Thymus (tissue), 11 donors: ENCODE measurements around the gene MBOAT2. TPM values are rescaled to one million over a fixed set of nuclear protein-coding genes. Genes with fewer than 3 reads are reported as not detected.
"Not testable (repeated sequence)": the region's sequence is repeated elsewhere in the genome, so short reads cannot be mapped to it uniquely, and the experiment has no call there.

Source experiments
- DNase-seq, 9 donors: peaks; one replicate each; pipeline ENCODE4 v3.0.0-alpha.2; 2013; ENCODE audit warnings: low spot score in 9 of 9, low read depth in 6 of 9, missing footprints in 1 of 9
- H3K27ac ChIP-seq, 2 donors: one replicate each; pipeline ENCODE4 v1.5.1; 2013; ENCODE audit warnings: control low read depth in 1 of 2, low read depth in 1 of 2, low read length in 1 of 2, mild to moderate bottlenecking in 1 of 2, moderate library complexity in 1 of 2
- H3K27me3 ChIP-seq, 2 donors: one replicate each; pipeline ENCODE4 v1.5.1; 2013; ENCODE audit warnings: low read length in 1 of 2; ENCODE audit not compliant: control insufficient read depth in 2 of 2, insufficient read depth in 1 of 2
- H3K36me3 ChIP-seq, 2 donors: one replicate each; pipeline ENCODE4 v1.5.1; 2013; ENCODE audit warnings: low read length in 1 of 2, mild to moderate bottlenecking in 1 of 2, moderate library complexity in 1 of 2; ENCODE audit not compliant: control insufficient read depth in 2 of 2, insufficient read depth in 2 of 2
- H3K4me1 ChIP-seq, 2 donors: one replicate each; pipeline ENCODE4 v1.5.1; 2013; ENCODE audit warnings: low read length in 2 of 2; ENCODE audit not compliant: control insufficient read depth in 2 of 2, insufficient read depth in 2 of 2
- H3K4me3 ChIP-seq, 2 donors: one replicate each; pipeline ENCODE4 v1.5.1; 2013; ENCODE audit warnings: low read length in 2 of 2, control low read depth in 1 of 2, mild to moderate bottlenecking in 1 of 2
- H3K9me3 ChIP-seq, 2 donors: one replicate each; pipeline ENCODE4 v1.5.1; 2013; ENCODE audit warnings: low read length in 1 of 2, mild to moderate bottlenecking in 1 of 2; ENCODE audit not compliant: control insufficient read depth in 2 of 2, insufficient read depth in 1 of 2
- WGBS: extraction: QIAGEN DNeasy Blood & Tissue Kit; methylation state at CpG from one replicate; pipeline ENCODE4 v1.1.7; 2013; 5-methylcytosine and 5-hydroxymethylcytosine counted together
- polyA plus RNA-seq: library from polyadenylated mRNA; stranded (reverse); fragments of 200-250 nt; gene quantifications from one replicate; pipeline ENCODE4 v1.2.3, GENCODE V29; 2013
- total RNA-seq: library from RNA; stranded (reverse); fragments of 120-200 nt; gene quantifications from one replicate; pipeline ENCODE4 v1.2.4, GENCODE V29; 2013
- donor health status: healthy.

The MBOAT2 gene
- total and polyA plus RNA-seq, 2 donors, result 6.0 to 17.2 TPM

GRCh38 chr2:8932702-8933101 is 70.8 kb downstream of the MBOAT2 start:
- no peaks in the 10 kb centered on the region for H3K4me1 ChIP-seq
- no peaks in the 10 kb centered on the region for H3K27me3 ChIP-seq
- H3K9me3 ChIP-seq, result no peaks in the 10 kb centered on the region
- 93% methylated on average over 2 of the region's 2 CpGs for WGBS
- no peak overlapping the region for H3K27ac ChIP-seq
- H3K4me3 ChIP-seq, result no peak overlapping the region
- no peaks in the 10 kb centered on the region for H3K36me3 ChIP-seq
- DNase-seq, result no peak

- H3K27ac ChIP-seq, DNase-seq, H3K9me3 ChIP-seq, H3K36me3 ChIP-seq, H3K27me3 ChIP-seq, H3K4me3 ChIP-seq, H3K4me1 ChIP-seq: not testable (repeated sequence)
- WGBS, result over 99% methylated on average over 5 of the region's 5 CpGs
Observed at GRCh38 chr2:8930185-8930584, 73.3 kb downstream of the MBOAT2 start.

GRCh38 chr2:8929128-8929527 is 74.4 kb downstream of the MBOAT2 start:
- no peak overlapping the region for H3K27ac ChIP-seq
- no peaks in the 10 kb centered on the region for H3K9me3 ChIP-seq
- 97% methylated on average over 3 of the region's 3 CpGs for WGBS
- DNase-seq, result no peak
- H3K4me1 ChIP-seq, result no peaks in the 10 kb centered on the region
- H3K27me3 ChIP-seq, result no peaks in the 10 kb centered on the region
- no peaks in the 10 kb centered on the region for H3K36me3 ChIP-seq
- no peak overlapping the region for H3K4me3 ChIP-seq

GRCh38 chr2:8927510-8928455 is 75.7 kb downstream of the MBOAT2 start:
- Histone ChIP-seq H3K9me3 (no peaks in the 10 kb centered on the region), H3K4me3 (no peak overlapping the region), H3K36me3 (no peaks in the 10 kb centered on the region), H3K27ac (no peak overlapping the region), H3K27me3 (no peaks in the 10 kb centered on the region), H3K4me1 (no peaks in the 10 kb centered on the region)
- DNase-seq, result no peak
- WGBS, result 97% methylated on average over 17 of the region's 17 CpGs

GRCh38 chr2:8926356-8926755 is 77.1 kb downstream of the MBOAT2 start:
- DNase-seq, result no peak
- no peaks in the 10 kb centered on the region for H3K4me1 ChIP-seq
- H3K4me3 ChIP-seq, result no peak overlapping the region
- no peaks in the 10 kb centered on the region for H3K36me3 ChIP-seq
- 96% methylated on average over 8 of the region's 8 CpGs for WGBS
- no peaks in the 10 kb centered on the region for H3K27me3 ChIP-seq
- no peaks in the 10 kb centered on the region for H3K9me3 ChIP-seq
- H3K27ac ChIP-seq, result no peak overlapping the region

- Histone ChIP-seq H3K27me3 (no peaks in the 10 kb centered on the region), H3K36me3 (no peaks in the 10 kb centered on the region), H3K4me1 (no peaks in the 10 kb centered on the region), H3K4me3 (no peak overlapping the region), H3K27ac (no peak overlapping the region), H3K9me3 (no peaks in the 10 kb centered on the region)
- DNase-seq, result no peak
- 98% methylated on average over 2 of the region's 2 CpGs for WGBS
Observed at GRCh38 chr2:8925411-8925810, 78.1 kb downstream of the MBOAT2 start.

GRCh38 chr2:8923183-8923582 is 80.3 kb downstream of the MBOAT2 start:
- no peak for DNase-seq
- Histone ChIP-seq H3K36me3 (no peaks in the 10 kb centered on the region), H3K4me3 (no peak overlapping the region), H3K9me3 (no peaks in the 10 kb centered on the region), H3K27ac (no peak overlapping the region), H3K27me3 (no peaks in the 10 kb centered on the region), H3K4me1 (no peaks in the 10 kb centered on the region)
- 95% methylated on average over 1 of the region's 1 CpG for WGBS

GRCh38 chr2:8922431-8922830 is 81.1 kb downstream of the MBOAT2 start:
- Histone ChIP-seq H3K27me3 (no peaks in the 10 kb centered on the region), H3K4me3 (no peak overlapping the region), H3K4me1 (no peaks in the 10 kb centered on the region), H3K36me3 (no peaks in the 10 kb centered on the region), H3K9me3 (no peaks in the 10 kb centered on the region), H3K27ac (peak overlapping the region in 1 of 2 donors; percentile 18)
- no peak for DNase-seq
- WGBS, result 96% methylated on average over 3 of the region's 3 CpGs

- Histone ChIP-seq H3K9me3 (no peaks in the 10 kb centered on the region), H3K27me3 (no peaks in the 10 kb centered on the region), H3K27ac (no peak overlapping the region), H3K36me3 (no peaks in the 10 kb centered on the region), H3K4me1 (no peaks in the 10 kb centered on the region), H3K4me3 (no peak overlapping the region)
- no peak for DNase-seq
- 97% methylated on average over 1 of the region's 1 CpG for WGBS
Observed at GRCh38 chr2:8918412-8918811, 85.1 kb downstream of the MBOAT2 start.
